SK-N-SH treated with all-trans-retinoic acid at 6 μM for 48 hours (cell line): ENCODE data around the gene DCP1B.

ENCODE experiments used
- RARB ChIP-seq: fragments of 250-450 bp; sonication (Bioruptor Pico); IDR thresholded peaks from 2 replicates; pipeline ENCODE4 v1.8.0; 2021; ENCODE audit warnings: mild to moderate bottlenecking, moderate library complexity
- ZFP3 ChIP-seq: fragments of 250-450 bp; sonication (Bioruptor Pico); IDR thresholded peaks from 2 replicates; pipeline ENCODE4 v1.5.0; 2020; ENCODE audit warnings: mild to moderate bottlenecking, moderate library complexity
- ZFP30 ChIP-seq: fragments of 450-650 bp; formaldehyde crosslinking; IDR thresholded peaks from 2 replicates; pipeline ENCODE4 v1.5.0; 2022; ENCODE audit warnings: mild to moderate bottlenecking, moderate library complexity
- TF ChIP-seq, protein P1 (sequence below): fragments of 250-450 bp; sonication (Bioruptor Pico); IDR thresholded peaks from 2 replicates; pipeline ENCODE4 v1.5.0; 2020; ENCODE audit warnings: mild to moderate bottlenecking, moderate library complexity
- TF ChIP-seq, protein P2 (sequence below): fragments of 250-450 bp; sonication (Bioruptor Pico); IDR thresholded peaks from 2 replicates; pipeline ENCODE4 v1.8.0; 2020; ENCODE audit warnings: mild to moderate bottlenecking, moderate library complexity, borderline replicate concordance
- TF ChIP-seq, protein P3 (sequence below): fragments of 250-450 bp; sonication (Bioruptor Pico); IDR thresholded peaks from 2 replicates; pipeline ENCODE4 v1.8.0; 2021; ENCODE audit warnings: low read depth, mild to moderate bottlenecking, moderate library complexity, borderline replicate concordance

DNA sequence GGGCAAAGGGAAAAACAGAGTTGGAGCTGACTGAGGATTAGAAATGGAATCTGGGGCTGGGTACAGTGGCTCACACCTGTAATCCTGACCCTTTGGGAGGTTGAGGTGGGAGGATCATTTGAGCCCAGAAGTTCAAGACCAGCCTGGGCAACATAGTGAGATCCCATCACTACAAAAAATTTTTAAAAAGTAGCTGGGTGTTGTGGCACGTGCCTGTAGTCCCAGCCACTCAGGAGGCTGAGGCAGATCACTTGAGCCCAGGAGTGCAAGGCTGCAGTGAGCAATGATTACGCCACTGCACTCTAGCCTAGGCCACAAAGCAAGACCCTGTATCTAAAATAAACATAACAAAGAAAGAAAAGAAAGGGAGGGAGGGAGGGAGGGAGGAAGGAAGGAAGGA is 14.9 kb upstream of the DCP1B start:
- TF ChIP-seq RARB (CRISPR knock-in tag) (no peak), ZFP30 (no peak), ZFP3 (no peak)
- TF ChIP-seq, protein P1, sequence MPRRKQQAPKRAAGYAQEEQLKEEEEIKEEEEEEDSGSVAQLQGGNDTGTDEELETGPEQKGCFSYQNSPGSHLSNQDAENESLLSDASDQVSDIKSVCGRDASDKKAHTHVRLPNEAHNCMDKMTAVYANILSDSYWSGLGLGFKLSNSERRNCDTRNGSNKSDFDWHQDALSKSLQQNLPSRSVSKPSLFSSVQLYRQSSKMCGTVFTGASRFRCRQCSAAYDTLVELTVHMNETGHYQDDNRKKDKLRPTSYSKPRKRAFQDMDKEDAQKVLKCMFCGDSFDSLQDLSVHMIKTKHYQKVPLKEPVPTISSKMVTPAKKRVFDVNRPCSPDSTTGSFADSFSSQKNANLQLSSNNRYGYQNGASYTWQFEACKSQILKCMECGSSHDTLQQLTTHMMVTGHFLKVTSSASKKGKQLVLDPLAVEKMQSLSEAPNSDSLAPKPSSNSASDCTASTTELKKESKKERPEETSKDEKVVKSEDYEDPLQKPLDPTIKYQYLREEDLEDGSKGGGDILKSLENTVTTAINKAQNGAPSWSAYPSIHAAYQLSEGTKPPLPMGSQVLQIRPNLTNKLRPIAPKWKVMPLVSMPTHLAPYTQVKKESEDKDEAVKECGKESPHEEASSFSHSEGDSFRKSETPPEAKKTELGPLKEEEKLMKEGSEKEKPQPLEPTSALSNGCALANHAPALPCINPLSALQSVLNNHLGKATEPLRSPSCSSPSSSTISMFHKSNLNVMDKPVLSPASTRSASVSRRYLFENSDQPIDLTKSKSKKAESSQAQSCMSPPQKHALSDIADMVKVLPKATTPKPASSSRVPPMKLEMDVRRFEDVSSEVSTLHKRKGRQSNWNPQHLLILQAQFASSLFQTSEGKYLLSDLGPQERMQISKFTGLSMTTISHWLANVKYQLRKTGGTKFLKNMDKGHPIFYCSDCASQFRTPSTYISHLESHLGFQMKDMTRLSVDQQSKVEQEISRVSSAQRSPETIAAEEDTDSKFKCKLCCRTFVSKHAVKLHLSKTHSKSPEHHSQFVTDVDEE (CRISPR knock-in tag), result no peak
- TF ChIP-seq, protein P2, sequence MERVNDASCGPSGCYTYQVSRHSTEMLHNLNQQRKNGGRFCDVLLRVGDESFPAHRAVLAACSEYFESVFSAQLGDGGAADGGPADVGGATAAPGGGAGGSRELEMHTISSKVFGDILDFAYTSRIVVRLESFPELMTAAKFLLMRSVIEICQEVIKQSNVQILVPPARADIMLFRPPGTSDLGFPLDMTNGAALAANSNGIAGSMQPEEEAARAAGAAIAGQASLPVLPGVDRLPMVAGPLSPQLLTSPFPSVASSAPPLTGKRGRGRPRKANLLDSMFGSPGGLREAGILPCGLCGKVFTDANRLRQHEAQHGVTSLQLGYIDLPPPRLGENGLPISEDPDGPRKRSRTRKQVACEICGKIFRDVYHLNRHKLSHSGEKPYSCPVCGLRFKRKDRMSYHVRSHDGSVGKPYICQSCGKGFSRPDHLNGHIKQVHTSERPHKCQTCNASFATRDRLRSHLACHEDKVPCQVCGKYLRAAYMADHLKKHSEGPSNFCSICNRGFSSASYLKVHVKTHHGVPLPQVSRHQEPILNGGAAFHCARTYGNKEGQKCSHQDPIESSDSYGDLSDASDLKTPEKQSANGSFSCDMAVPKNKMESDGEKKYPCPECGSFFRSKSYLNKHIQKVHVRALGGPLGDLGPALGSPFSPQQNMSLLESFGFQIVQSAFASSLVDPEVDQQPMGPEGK (CRISPR knock-in tag), result no peak
- TF ChIP-seq, protein P3, sequence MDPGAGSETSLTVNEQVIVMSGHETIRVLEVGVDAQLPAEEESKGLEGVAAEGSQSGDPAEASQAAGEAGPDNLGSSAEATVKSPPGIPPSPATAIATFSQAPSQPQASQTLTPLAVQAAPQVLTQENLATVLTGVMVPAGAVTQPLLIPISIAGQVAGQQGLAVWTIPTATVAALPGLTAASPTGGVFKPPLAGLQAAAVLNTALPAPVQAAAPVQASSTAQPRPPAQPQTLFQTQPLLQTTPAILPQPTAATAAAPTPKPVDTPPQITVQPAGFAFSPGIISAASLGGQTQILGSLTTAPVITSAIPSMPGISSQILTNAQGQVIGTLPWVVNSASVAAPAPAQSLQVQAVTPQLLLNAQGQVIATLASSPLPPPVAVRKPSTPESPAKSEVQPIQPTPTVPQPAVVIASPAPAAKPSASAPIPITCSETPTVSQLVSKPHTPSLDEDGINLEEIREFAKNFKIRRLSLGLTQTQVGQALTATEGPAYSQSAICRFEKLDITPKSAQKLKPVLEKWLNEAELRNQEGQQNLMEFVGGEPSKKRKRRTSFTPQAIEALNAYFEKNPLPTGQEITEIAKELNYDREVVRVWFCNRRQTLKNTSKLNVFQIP (CRISPR knock-in tag), result no peak
